HEK293 (cell line): Measurements from ENCODE around the gene DLGAP4.

Source experiments
- CTCF ChIA-PET: fragments of 350-600 bp; formaldehyde crosslinking; extraction: SDS; loops from one replicate; lab custom pipeline; 2021; ENCODE audit warnings: antibody characterized with exemption; lab: Yijun Ruan, JAX
- POLR2A ChIA-PET: fragments of 300-600 bp; formaldehyde crosslinking; extraction: SDS; loops from one replicate; lab custom pipeline; 2020; ENCODE audit warnings: antibody characterized with exemption, inconsistent platforms; lab: Yijun Ruan, JAX
- H3K27ac ChIP-seq: fragments of 200-500 bp; sonication (Bioruptor generic); 2 replicates; pipeline ENCODE4 v1.5.1; 2014; ENCODE audit warnings: low read depth, low read length, control low read depth, inconsistent platforms; ENCODE audit errors: extremely low read depth
- H3K36me3 ChIP-seq, 2 experiments: fragments of 200-500 bp in 1 of 2; sonication (Bioruptor generic) in 1 of 2; 1 replicate in 1 of 2; 2 replicates in 1 of 2; pipeline ENCODE4 v1.5.1; 2014 to 2017; ENCODE audit warnings: inconsistent platforms in 2 of 2, low read length in 2 of 2; ENCODE audit not compliant: control insufficient read depth in 2 of 2, insufficient read depth in 1 of 2
- H3K4me1 ChIP-seq: fragments of 200-500 bp; sonication (Bioruptor generic); 2 replicates; pipeline ENCODE4 v1.5.1; 2014; ENCODE audit warnings: mild to moderate bottlenecking, low read length, inconsistent platforms; ENCODE audit not compliant: control insufficient read depth, insufficient read depth
- H3K4me3 ChIP-seq: 2 replicates; pipeline ENCODE4 v1.5.1; 2011; ENCODE audit warnings: low read depth, mild to moderate bottlenecking, control low read depth, low read length, moderate library complexity
- H3K9me3 ChIP-seq: fragments of 200-500 bp; sonication (Bioruptor generic); 2 replicates; pipeline ENCODE4 v1.5.1; 2014; ENCODE audit warnings: low read depth, low read length, inconsistent platforms; ENCODE audit not compliant: control insufficient read depth, insufficient read depth
- BCL11A ChIP-seq: fragments of 450-650 bp; formaldehyde crosslinking; IDR thresholded peaks from 2 replicates; pipeline ENCODE4 v1.5.1; 2016; ENCODE audit warnings: low read depth, missing biosample characterization, missing genetic modification characterization
- BCL11B ChIP-seq: fragments of 450-650 bp; formaldehyde crosslinking; IDR thresholded peaks from 2 replicates; pipeline ENCODE4 v1.5.1; 2016; ENCODE audit warnings: low read depth, missing biosample characterization, missing genetic modification characterization
- INSM2 ChIP-seq: fragments of 450-650 bp; formaldehyde crosslinking; IDR thresholded peaks from 2 replicates; pipeline ENCODE4 v1.5.1; 2016; ENCODE audit warnings: missing biosample characterization, missing genetic modification characterization
- KLF1 ChIP-seq: fragments of 450-650 bp; formaldehyde crosslinking; IDR thresholded peaks from 2 replicates; pipeline ENCODE4 v1.5.1; 2016; ENCODE audit warnings: missing biosample characterization, missing genetic modification characterization
- OSR2 ChIP-seq: fragments of 450-650 bp; formaldehyde crosslinking; IDR thresholded peaks from 2 replicates; pipeline ENCODE4 v1.5.1; 2016; ENCODE audit warnings: missing biosample characterization, missing genetic modification characterization
- PRDM1 ChIP-seq: fragments of 450-650 bp; formaldehyde crosslinking; IDR thresholded peaks from 2 replicates; pipeline ENCODE4; 2016; ENCODE audit warnings: missing biosample characterization, missing genetic modification characterization
- PRDM6 ChIP-seq: fragments of 450-650 bp; formaldehyde crosslinking; IDR thresholded peaks from 2 replicates; pipeline ENCODE4 v1.5.1; 2017; ENCODE audit warnings: missing biosample characterization, missing genetic modification characterization
- SCRT1 ChIP-seq: fragments of 450-650 bp; formaldehyde crosslinking; IDR thresholded peaks from 2 replicates; pipeline ENCODE4 v1.5.1; 2016; ENCODE audit warnings: missing biosample characterization, missing genetic modification characterization, borderline replicate concordance
- ZBTB48 ChIP-seq: fragments of 450-650 bp; formaldehyde crosslinking; IDR thresholded peaks from 2 replicates; pipeline ENCODE4 v1.5.1; 2016; ENCODE audit warnings: missing biosample characterization, missing genetic modification characterization
- ZNF121 ChIP-seq: fragments of 450-650 bp; formaldehyde crosslinking; IDR thresholded peaks from 2 replicates; pipeline ENCODE4 v1.5.1; 2016; ENCODE audit warnings: missing biosample characterization, missing genetic modification characterization
- ZNF148 ChIP-seq: fragments of 450-650 bp; formaldehyde crosslinking; IDR thresholded peaks from 2 replicates; pipeline ENCODE4 v1.5.0; 2017; ENCODE audit warnings: missing biosample characterization, missing genetic modification characterization, borderline replicate concordance
- ZNF16 ChIP-seq: fragments of 450-650 bp; formaldehyde crosslinking; IDR thresholded peaks from 2 replicates; pipeline ENCODE4 v1.5.1; 2016; ENCODE audit warnings: low read depth, missing biosample characterization, missing genetic modification characterization
- ZNF169 ChIP-seq: fragments of 450-650 bp; formaldehyde crosslinking; IDR thresholded peaks from 2 replicates; pipeline ENCODE4 v1.5.1; 2016; ENCODE audit warnings: missing biosample characterization, missing genetic modification characterization
- ZNF26 ChIP-seq: fragments of 450-650 bp; formaldehyde crosslinking; IDR thresholded peaks from 2 replicates; pipeline ENCODE4 v1.5.1; 2016; ENCODE audit warnings: missing biosample characterization, missing genetic modification characterization
- ZNF302 ChIP-seq: fragments of 450-650 bp; formaldehyde crosslinking; IDR thresholded peaks from 2 replicates; pipeline ENCODE4 v1.5.1; 2016; ENCODE audit warnings: missing biosample characterization, missing genetic modification characterization, low read depth
- ZNF449 ChIP-seq: fragments of 450-650 bp; formaldehyde crosslinking; IDR thresholded peaks from 2 replicates; pipeline ENCODE4 v1.5.1; 2017; ENCODE audit warnings: missing biosample characterization, mild to moderate bottlenecking, missing genetic modification characterization, moderate library complexity
- ZNF514 ChIP-seq: fragments of 450-650 bp; formaldehyde crosslinking; IDR thresholded peaks from 2 replicates; pipeline ENCODE4 v1.5.1; 2016; ENCODE audit warnings: missing biosample characterization, missing genetic modification characterization
- ZNF558 ChIP-seq: fragments of 450-650 bp; formaldehyde crosslinking; IDR thresholded peaks from 2 replicates; pipeline ENCODE4 v1.5.1; 2016; ENCODE audit warnings: missing biosample characterization, missing genetic modification characterization
- ZNF610 ChIP-seq: fragments of 450-650 bp; formaldehyde crosslinking; IDR thresholded peaks from 2 replicates; pipeline ENCODE4 v1.5.1; 2016; ENCODE audit warnings: missing biosample characterization, missing genetic modification characterization, borderline replicate concordance
- TF ChIP-seq, protein P1 (sequence below): fragments of 450-650 bp; formaldehyde crosslinking; conservative IDR thresholded peaks from 2 replicates; pipeline ENCODE4 v1.5.1; 2016; ENCODE audit warnings: low read depth, missing biosample characterization, missing genetic modification characterization

DLGAP4 gene

GRCh38 chr20:36573103-36573797 lies 267.1 kb downstream of the DLGAP4 start, which contains the start of gene TGIF2:
Gene TGIF2, plus strand, starts transcription at chr20:36573597. Its CDS starts 5,178 bp downstream, at chr20:36578775.
- peaks cover 4% of the 10 kb centered on the region; the same call in 1 of the 2 replicates for H3K4me1 ChIP-seq
- H3K27ac ChIP-seq, result peak within 1 kb of the TSS; percentile 94
- CTCF ChIA-PET, result interaction anchor here (0.6 to 0.7 kb wide), 3 partner anchors 12 to 175 kb away, joined by 3 to 4 read pairs (median 3); no protein-coding TSS in a partner anchor
- POLR2A ChIA-PET, result interaction anchor here (0.6 to 3.1 kb wide), 7 partner anchors 10 to 802 kb away, joined by 3 to 26 read pairs (median 6); partner anchors contain the start of gene RAB5IF
- H3K4me3 ChIP-seq, result peak within 1 kb of the TSS; percentile 70
- H3K9me3 ChIP-seq, result no peaks in the 10 kb centered on the region
- peaks cover 0 to under 1% of the 10 kb centered on the region in 2 experiments; a peak in 2 of 3 replicates for H3K36me3 ChIP-seq
- TF ChIP-seq ZNF302 (tag by site-specific recombination) (no peak), BCL11B (tag by site-specific recombination) (no peak), BCL11A (tag by site-specific recombination) (no peak), OSR2 (tag by site-specific recombination) (no peak), ZNF449 (tag by site-specific recombination) (no peak; the same call in 1 of the 2 replicates), ZNF16 (tag by site-specific recombination) (no peak), PRDM1 (tag by site-specific recombination) (no peak), ZNF169 (tag by site-specific recombination) (no peak), ZNF121 (tag by site-specific recombination) (no peak), INSM2 (tag by site-specific recombination) (0 out of 2 replicates have a peak, but pooled peaks have one; percentile 35), SCRT1 (tag by site-specific recombination) (no peak), ZNF610 (tag by site-specific recombination) (no peak), KLF1 (peak; percentile 89), ZNF148 (tag by site-specific recombination) (no peak), ZNF26 (tag by site-specific recombination) (no peak), ZBTB48 (tag by site-specific recombination) (no peak), ZNF558 (tag by site-specific recombination) (no peak), PRDM6 (tag by site-specific recombination) (no peak), ZNF514 (tag by site-specific recombination) (no peak)
- TF ChIP-seq, protein P1, sequence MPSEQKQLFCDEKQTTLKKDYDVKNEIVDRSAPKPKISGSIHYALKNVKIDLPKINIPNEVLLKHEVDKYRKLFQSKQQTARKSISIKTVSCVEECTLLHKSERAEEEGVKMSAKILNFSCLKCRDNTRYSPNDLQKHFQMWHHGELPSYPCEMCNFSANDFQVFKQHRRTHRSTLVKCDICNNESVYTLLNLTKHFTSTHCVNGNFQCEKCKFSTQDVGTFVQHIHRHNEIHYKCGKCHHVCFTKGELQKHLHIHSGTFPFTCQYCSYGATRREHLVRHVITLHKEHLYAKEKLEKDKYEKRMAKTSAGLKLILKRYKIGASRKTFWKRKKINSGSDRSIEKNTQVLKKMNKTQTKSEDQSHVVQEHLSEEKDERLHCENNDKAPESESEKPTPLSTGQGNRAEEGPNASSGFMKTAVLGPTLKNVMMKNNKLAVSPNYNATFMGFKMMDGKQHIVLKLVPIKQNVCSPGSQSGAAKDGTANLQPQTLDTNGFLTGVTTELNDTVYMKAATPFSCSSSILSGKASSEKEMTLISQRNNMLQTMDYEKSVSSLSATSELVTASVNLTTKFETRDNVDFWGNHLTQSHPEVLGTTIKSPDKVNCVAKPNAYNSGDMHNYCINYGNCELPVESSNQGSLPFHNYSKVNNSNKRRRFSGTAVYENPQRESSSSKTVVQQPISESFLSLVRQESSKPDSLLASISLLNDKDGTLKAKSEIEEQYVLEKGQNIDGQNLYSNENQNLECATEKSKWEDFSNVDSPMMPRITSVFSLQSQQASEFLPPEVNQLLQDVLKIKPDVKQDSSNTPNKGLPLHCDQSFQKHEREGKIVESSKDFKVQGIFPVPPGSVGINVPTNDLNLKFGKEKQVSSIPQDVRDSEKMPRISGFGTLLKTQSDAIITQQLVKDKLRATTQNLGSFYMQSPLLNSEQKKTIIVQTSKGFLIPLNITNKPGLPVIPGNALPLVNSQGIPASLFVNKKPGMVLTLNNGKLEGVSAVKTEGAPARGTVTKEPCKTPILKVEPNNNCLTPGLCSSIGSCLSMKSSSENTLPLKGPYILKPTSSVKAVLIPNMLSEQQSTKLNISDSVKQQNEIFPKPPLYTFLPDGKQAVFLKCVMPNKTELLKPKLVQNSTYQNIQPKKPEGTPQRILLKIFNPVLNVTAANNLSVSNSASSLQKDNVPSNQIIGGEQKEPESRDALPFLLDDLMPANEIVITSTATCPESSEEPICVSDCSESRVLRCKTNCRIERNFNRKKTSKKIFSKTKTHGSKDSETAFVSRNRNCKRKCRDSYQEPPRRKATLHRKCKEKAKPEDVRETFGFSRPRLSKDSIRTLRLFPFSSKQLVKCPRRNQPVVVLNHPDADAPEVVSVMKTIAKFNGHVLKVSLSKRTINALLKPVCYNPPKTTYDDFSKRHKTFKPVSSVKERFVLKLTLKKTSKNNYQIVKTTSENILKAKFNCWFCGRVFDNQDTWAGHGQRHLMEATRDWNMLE (tag by site-specific recombination), result peak; percentile 62
